Smooth muscle cell (in vitro differentiated cells): ENCODE measurements around the gene OSBPL5. TPM values are rescaled to one million over a fixed set of nuclear protein-coding genes. Genes with fewer than 3 reads are reported as not detected.

Experiments
- DNase-seq: peaks from one replicate; lab custom pipeline; 2025; ENCODE audit not compliant: unreplicated experiment; lab: John Stamatoyannopoulos, UW
- H2AFZ ChIP-seq: fragments of 200-600 bp; sonication (generic); 2 replicates; pipeline ENCODE4 v1.6.0; 2016; ENCODE audit warnings: antibody characterized with exemption, low read depth, mild to moderate bottlenecking
- H3F3A ChIP-seq: fragments of 200-600 bp; sonication (generic); 2 replicates; pipeline ENCODE4 v1.6.0; 2017; ENCODE audit warnings: antibody characterized with exemption, low read depth
- H3K27ac ChIP-seq: fragments of 200-600 bp; sonication (generic); 2 replicates; pipeline ENCODE4 v1.5.1; 2016; ENCODE audit warnings: low read depth, mild to moderate bottlenecking
- H3K27me3 ChIP-seq: fragments of 200-600 bp; sonication (generic); 2 replicates; pipeline ENCODE4 v1.6.1; 2016; ENCODE audit warnings: low read depth, mild to moderate bottlenecking
- H3K36me3 ChIP-seq: fragments of 200-600 bp; sonication (generic); 2 replicates; pipeline ENCODE4 v1.5.1; 2016; ENCODE audit warnings: low read depth
- H3K4me1 ChIP-seq: fragments of 200-600 bp; sonication (generic); 2 replicates; pipeline ENCODE4 v1.5.1; 2016; ENCODE audit warnings: low read depth
- H3K4me2 ChIP-seq: fragments of 200-600 bp; sonication (generic); 2 replicates; pipeline ENCODE4 v1.6.0; 2016; ENCODE audit warnings: mild to moderate bottlenecking
- H3K4me3 ChIP-seq: fragments of 200-600 bp; sonication (generic); 2 replicates; pipeline ENCODE4 v1.5.1; 2016; ENCODE audit warnings: mild to moderate bottlenecking
- H3K79me2 ChIP-seq: fragments of 200-600 bp; sonication (generic); 2 replicates; pipeline ENCODE4 v1.6.0; 2016; ENCODE audit warnings: low read depth, mild to moderate bottlenecking
- H3K9ac ChIP-seq: fragments of 200-600 bp; sonication (generic); 2 replicates; pipeline ENCODE4 v1.6.0; 2016; ENCODE audit warnings: low read depth
- H3K9me3 ChIP-seq: fragments of 200-600 bp; sonication (generic); replicated peaks from 2 replicates; pipeline ENCODE4 v1.5.1; 2016; ENCODE audit warnings: low read depth
- H4K20me1 ChIP-seq: fragments of 200-600 bp; sonication (generic); 2 replicates; pipeline ENCODE4 v1.6.0; 2016; ENCODE audit warnings: low read depth
- CTCF ChIP-seq: fragments of 200-600 bp; sonication (generic); IDR thresholded peaks from 2 replicates; pipeline ENCODE4 v1.5.1; 2017; ENCODE audit warnings: borderline replicate concordance, mild to moderate bottlenecking, antibody characterized with exemption; ENCODE audit not compliant: insufficient read depth, poor library complexity, severe bottlenecking
- WGBS: methylation state at CpG from one replicate; pipeline ENCODE4 v1.1.7; 2016; ENCODE audit warnings: low lambda C conversion rate; 5-methylcytosine and 5-hydroxymethylcytosine counted together
- polyA plus RNA-seq: library from polyadenylated mRNA; unstranded; fragments of >200 nt; fragmentation: Nextera tagmentation; extraction: Ambion mirVana; gene quantifications from 2 replicates; pipeline ENCODE4 v1.2.1, GENCODE V29; 2016
- total RNA-seq: library from RNA; depleted of rRNA; stranded (reverse); fragments of >200 nt; gene quantifications from 2 replicates; pipeline ENCODE4 v1.2.3, GENCODE V29; 2014

OSBPL5 gene
- total and polyA plus RNA-seq, 2 experiments from 2014 or later = 27.3 to 43.4 TPM

- Histone ChIP-seq H3K4me1 (no peaks in the 10 kb centered on the region), H3F3A (no peaks in the 10 kb centered on the region), H4K20me1 (no peaks in the 10 kb centered on the region), H3K27ac (no peak overlapping the region), H3K79me2 (no peaks in the 10 kb centered on the region), H2AFZ (no peak overlapping the region), H3K4me2 (no peak overlapping the region), H3K9ac (no peak overlapping the region), H3K36me3 (no peaks in the 10 kb centered on the region), H3K27me3 (no peaks in the 10 kb centered on the region), H3K9me3 (no peaks in the 10 kb centered on the region), H3K4me3 (no peak overlapping the region)
- DNase-seq = no peak
- no peak for TF ChIP-seq CTCF
Observed at GRCh38 chr11:3176487-3176886, 11.4 kb upstream of the OSBPL5 start.

GRCh38 chr11:3175194-3175593 is 10.1 kb upstream of the OSBPL5 start:
- Histone ChIP-seq H3K4me1 (no peaks in the 10 kb centered on the region), H3K9me3 (no peaks in the 10 kb centered on the region), H2AFZ (no peak overlapping the region), H3K4me2 (no peak overlapping the region), H3K27ac (no peak overlapping the region), H3F3A (no peaks in the 10 kb centered on the region), H3K79me2 (no peaks in the 10 kb centered on the region), H3K36me3 (no peaks in the 10 kb centered on the region), H3K9ac (no peak overlapping the region), H4K20me1 (no peaks in the 10 kb centered on the region), H3K27me3 (no peaks in the 10 kb centered on the region), H3K4me3 (no peak overlapping the region)
- DNase-seq = no peak
- TF ChIP-seq CTCF = no peak

- no peaks in the 10 kb centered on the region for H3K9me3 ChIP-seq
Observed at GRCh38 chr11:3174387-3174786, 9.3 kb upstream of the OSBPL5 start.

More at GRCh38 chr11:3174387-3174786, 9.3 kb upstream of the OSBPL5 start:
- H3K79me2 ChIP-seq = no peaks in the 10 kb centered on the region
- H3K4me2 ChIP-seq = no peak overlapping the region
- no peaks in the 10 kb centered on the region for H3K27me3 ChIP-seq
- no peaks in the 10 kb centered on the region for H3F3A ChIP-seq
- WGBS = 95% methylated on average over 3 of the region's 3 CpGs
- no peak overlapping the region for H2AFZ ChIP-seq
- no peak for DNase-seq
- no peak overlapping the region for H3K4me3 ChIP-seq
- no peak overlapping the region for H3K9ac ChIP-seq
- peaks cover 6% of the 10 kb centered on the region for H3K4me1 ChIP-seq
- TF ChIP-seq CTCF = no peak
- H3K36me3 ChIP-seq = no peaks in the 10 kb centered on the region
- no peak overlapping the region for H3K27ac ChIP-seq
- H4K20me1 ChIP-seq = no peaks in the 10 kb centered on the region
